NOMO-1 (cell line): ENCODE measurements around the gene WDR33.
A peak's percentile ranks its signal among the peaks of the same experiment; 100 is the strongest.
"Not testable (repeated sequence)": the region's sequence is repeated elsewhere in the genome, so short reads cannot be mapped to it uniquely, and the experiment has no call there.

ENCODE experiments used
- DNase-seq, 2 experiments: peaks; one replicate each; lab custom pipeline; 2025; ENCODE audit not compliant: unreplicated experiment in 2 of 2; lab: John Stamatoyannopoulos, UW

WDR33 gene

DNA sequence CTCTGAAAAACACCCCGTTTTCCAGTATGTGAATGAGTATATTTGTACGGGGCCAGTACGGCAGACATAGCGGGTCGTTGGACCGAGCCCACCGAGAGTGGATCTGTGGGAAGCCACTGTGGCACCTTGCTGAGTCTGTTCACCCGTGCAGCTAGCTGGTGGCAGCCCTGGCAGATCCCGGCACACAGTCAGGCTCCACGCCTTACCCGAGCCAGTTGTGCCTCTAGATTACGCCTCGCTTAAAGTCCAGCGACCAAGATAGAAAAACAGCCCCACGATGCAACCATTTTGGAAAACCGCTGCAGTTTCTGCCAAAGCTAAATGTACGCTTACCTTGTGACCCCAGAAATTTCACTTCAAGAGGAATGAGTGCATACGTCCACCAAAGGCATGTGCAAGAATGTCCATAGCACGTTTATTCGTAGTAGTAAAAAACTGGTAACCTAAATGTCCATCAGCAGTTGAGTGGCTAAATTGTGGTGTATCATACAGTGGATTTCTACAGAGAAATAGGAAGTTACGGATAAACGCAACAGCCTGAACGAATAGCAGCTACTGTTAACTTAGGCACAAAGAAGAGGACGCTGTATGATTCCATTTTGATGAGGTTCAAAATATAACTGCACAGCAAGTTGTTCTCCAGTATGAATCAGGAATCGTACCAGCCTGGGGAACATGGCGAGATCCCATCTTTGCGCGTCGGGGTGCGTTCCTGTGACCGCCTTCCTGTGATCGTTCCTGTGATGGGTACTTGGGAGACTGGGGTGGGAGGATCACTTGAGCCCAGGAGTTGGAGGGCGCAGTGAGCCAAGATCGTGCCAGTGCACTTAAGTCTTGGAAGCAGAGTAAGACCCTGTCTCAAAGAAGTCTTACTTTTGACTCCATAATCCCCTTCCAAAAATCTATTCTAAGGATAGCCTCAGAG, 688 bp upstream of the WDR33 start:
- DNase-seq: peak in 1 of 2 experiments; percentile 51

GRCh38 chr2:127810156-127810618, 784 bp downstream of the WDR33 start:
- no peak for DNase-seq

- no peak for DNase-seq
These were observed 3.2 kb downstream of the WDR33 start for GRCh38 chr2:127807678-127808353.

- not testable (repeated sequence) for DNase-seq
These were observed 4.1 kb downstream of the WDR33 start for GRCh38 chr2:127806860-127807259.

DNA sequence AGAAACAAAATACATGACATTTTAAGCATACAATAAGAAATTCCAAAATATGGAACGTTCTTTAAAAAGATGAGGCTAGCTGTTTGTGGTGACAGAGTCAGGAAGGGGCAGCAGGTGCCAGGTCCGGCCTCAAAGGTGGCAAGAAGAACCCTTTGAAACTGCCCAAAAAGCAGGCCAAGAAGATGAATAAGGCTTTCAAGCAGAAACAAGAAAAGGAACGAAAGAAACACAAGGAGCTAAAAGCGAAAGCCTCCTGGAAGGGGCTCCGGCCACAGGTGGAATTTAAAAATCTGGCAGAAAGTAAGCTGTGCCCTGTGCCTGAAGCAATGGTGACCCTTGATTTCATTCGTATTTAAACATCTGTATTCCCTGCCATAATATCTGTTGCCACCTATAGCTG, 5.5 kb downstream of the WDR33 start:
- no peak for DNase-seq

- DNase-seq: no peak
These were observed 11.0 kb downstream of the WDR33 start for GRCh38 chr2:127799926-127800325.

- DNase-seq: no peak
These were observed 14.6 kb downstream of the WDR33 start for GRCh38 chr2:127796389-127796788.

GRCh38 chr2:127794901-127795300, 16.1 kb downstream of the WDR33 start:
- DNase-seq: peak in 1 of 2 experiments; percentile 49

DNA sequence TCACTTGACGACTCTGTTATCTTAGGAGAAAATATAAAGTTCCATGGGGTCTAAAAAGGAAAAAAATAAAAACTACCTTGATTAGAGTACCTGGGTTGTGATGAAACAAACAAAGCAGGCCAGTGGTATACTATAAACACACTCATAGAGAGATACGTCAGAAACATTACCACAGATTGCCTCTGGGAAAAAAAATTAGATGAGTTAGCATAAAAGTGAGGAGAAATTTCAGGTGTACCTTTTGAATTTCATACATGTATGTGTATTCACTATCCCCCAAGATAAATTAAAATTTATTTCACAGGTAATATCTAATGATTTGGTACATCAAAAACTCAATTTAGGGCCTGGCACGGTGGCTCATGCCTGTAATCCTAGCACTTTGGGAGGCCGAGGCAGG, 18.2 kb downstream of the WDR33 start:
- no peak for DNase-seq

DNA sequence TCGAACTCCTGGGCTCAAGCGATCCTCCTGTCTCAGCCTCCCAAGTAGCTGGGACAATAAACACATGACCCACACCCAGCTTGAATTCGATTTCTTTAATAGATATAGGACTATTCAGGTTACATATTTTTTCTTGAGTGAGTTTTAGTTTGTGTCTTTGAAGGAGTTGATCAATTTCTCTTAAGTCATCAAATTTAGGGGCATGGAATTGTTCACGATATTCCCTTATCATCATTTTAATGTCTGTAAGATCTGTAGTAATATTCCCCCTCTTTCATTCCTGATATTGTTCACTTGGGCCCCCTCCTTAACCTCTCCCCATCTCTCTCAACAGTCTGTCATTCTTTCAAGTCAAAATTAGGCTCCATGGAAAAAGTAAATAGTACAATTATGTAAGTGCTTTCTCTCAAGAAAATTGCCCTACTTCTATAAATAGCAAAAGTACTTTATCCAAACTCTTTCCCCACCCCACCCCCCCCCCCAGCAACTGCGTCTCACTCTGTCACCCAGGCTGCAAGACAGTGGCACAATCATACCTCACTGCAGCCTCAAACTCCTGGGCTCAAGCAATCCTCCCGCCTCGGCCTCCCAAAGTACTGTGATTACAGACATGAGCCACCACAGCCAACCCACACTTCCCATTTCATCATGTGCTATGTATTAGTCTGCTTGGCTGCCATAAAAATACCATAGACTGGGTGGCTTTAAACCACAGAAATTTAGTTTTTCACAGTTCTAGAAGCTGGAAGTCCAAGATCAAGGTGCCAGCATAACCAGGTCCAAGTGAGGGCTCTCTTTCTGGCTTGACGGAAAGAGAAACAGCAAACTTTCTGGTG, 20.1 kb downstream of the WDR33 start:
- DNase-seq: peak in 1 of 2 experiments; percentile 7

- DNase-seq: no peak
These were observed 24.7 kb downstream of the WDR33 start for GRCh38 chr2:127786048-127786809.

DNA sequence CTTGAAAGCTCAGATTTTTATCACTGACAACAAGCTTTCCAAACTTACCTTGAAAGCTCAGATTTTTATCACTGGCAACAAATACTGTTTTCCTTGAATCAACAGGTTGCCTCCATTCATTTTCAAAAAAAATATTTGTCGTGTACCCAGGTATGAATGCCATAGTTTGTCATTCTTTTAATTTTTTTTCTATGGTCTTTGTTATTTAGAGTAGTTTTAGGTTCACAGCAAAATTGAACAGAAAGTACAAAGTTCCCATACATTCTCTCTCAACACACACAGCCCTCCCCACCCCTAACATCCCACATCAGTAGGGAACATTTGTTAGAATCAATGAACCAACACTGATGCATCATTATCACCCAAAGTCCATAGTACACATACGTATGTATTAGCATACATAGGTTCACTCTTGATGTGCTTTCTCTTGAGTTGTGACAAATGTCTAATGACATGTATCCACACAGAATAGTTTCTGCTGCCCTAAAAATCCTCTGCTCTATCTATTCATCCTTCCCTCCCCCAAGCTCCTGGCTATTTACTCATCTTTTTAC, 25.9 kb downstream of the WDR33 start:
- no peak for DNase-seq

- DNase-seq: peak in 1 of 2 experiments; percentile 21
These were observed 27.9 kb downstream of the WDR33 start for GRCh38 chr2:127783101-127783500.

- DNase-seq: no peak
These were observed 32.1 kb downstream of the WDR33 start for GRCh38 chr2:127778850-127779249.

DNA sequence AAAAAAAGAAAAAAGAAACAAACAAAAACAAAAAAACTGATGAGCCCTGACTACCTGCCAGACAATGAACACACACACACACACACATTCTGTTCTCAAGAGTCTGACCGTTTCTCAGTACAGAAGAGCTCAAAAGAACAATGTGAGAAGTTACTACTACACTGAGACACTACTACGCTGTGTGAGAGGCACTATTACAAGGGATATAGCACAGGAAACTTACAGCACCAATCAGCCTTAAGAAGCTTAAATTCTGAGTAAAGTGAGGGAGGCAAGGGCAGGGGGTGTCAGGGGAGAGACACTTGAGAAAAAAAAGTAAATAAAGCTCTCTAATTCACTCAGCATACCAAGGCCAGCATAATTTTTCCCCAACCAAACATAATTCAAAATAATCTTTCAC, 32.5 kb downstream of the WDR33 start:
- DNase-seq: no peak

GRCh38 chr2:127776122-127776780, 34.7 kb downstream of the WDR33 start:
- DNase-seq: no peak

- DNase-seq: no peak
These were observed 39.2 kb downstream of the WDR33 start for GRCh38 chr2:127771756-127772155.

DNA sequence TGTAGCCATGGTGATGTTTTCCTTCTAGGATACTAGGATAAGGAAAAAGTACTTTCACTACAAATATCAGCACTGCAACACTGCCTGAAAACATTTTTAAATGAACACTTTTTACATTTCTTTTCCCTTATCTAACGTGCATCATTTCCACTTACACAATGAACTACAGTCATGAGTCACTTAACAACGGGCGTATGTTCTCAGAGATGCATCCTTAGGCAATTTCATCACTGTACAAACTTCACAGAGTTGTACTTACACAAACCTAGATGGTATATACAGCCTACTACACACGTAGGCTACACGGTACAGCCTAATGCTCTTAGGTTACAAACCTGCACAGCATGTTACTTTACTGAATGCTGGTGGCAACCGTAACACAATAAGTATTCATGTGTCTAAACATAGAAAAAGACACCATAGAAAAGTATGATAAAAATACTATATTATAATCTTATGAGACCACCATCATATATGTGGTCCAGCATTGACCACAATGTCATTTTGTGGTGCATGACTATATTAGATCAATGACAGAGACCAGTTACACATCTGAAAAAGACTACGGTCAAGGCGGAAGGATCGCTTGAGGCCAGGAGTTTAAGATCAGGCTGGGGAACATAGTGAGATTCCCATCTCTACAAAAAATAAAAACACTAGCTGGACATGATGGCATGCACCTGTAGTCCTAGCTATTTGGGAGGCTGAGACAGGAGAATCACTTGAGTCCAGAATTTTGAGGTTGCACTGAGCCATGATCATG, 39.8 kb downstream of the WDR33 start:
- no peak for DNase-seq

DNA sequence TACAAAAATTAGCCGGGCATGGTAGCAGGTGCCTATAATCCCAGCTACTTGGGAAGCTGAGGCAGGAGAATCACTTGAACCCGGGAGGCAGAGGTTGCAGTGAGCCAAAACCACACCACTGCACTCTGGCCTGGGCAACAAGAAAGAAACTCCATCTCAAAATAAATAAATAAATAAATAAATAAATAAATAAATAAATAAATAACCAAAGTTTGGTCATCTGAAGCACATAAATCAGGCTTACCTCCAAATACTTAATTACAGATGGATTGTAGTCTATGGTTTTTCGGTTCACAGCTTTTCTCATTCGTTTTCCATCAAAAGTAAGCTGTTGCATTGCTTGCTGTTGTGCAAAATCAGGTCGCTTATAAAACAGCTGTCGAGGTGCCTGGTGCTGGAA, 40.4 kb downstream of the WDR33 start:
- not testable (repeated sequence) for DNase-seq
